Upper lobe of left lung (tissue), 6 donors: ENCODE data around the gene ADCY9. TPM values are rescaled to one million over a fixed set of nuclear protein-coding genes. Genes with fewer than 3 reads are reported as not detected.
A peak's percentile ranks its signal among the peaks of the same experiment; 100 is the strongest.

Source experiments
- ATAC-seq, 2 donors: fragments of 200-7000 bp; cut with Tn5 transposase; one replicate each; pipeline ENCODE4 v1.9.1; 2022; ENCODE audit warnings: mild to moderate bottlenecking in 2 of 2, moderate library complexity in 2 of 2; ENCODE audit not compliant: low FRiP score in 2 of 2
- DNase-seq, 2 donors: peaks; one replicate each; pipeline ENCODE4 v3.0.0-alpha.2; 2019 to 2020
- H3K27ac ChIP-seq, 4 donors: fragments of 200-600 bp; sonication (generic); one replicate each; pipeline ENCODE4 v1.5.1; 2016 to 2019
- H3K27me3 ChIP-seq, 4 donors: fragments of 200-600 bp; sonication (generic); one replicate each; pipeline ENCODE4 v1.5.1; 2017 to 2019
- H3K36me3 ChIP-seq, 4 donors: fragments of 200-600 bp; sonication (generic); one replicate each; pipeline ENCODE4 v1.5.1; 2016 to 2019
- H3K4me1 ChIP-seq, 4 donors: fragments of 200-600 bp; sonication (generic); one replicate each; pipeline ENCODE4 v1.5.1; 2018 to 2019
- H3K4me3 ChIP-seq, 4 donors: fragments of 200-600 bp; sonication (generic); one replicate each; pipeline ENCODE4 v1.5.1; 2017 to 2019; ENCODE audit warnings: mild to moderate bottlenecking in 2 of 4, moderate library complexity in 1 of 4
- H3K9me3 ChIP-seq, 4 donors: fragments of 200-600 bp; sonication (generic); one replicate each; pipeline ENCODE4 v1.5.1; 2018 to 2019
- CTCF ChIP-seq, 6 experiments: fragments of 450-650 bp in 4 of 6; fragments of 200-600 bp in 2 of 6; sonication (generic) in 2 of 6; IDR thresholded peaks; one replicate each; pipeline ENCODE4 v1.5.1; 2016 to 2019; ENCODE audit warnings: antibody characterized with exemption in 6 of 6
- EP300 ChIP-seq, 4 donors: sonication (generic); formaldehyde crosslinking; IDR thresholded peaks; one replicate each; pipeline ENCODE4 v1.5.1; 2017; ENCODE audit warnings: antibody characterized with exemption in 4 of 4, control low read depth in 2 of 4
- POLR2A ChIP-seq, 4 donors: fragments of 450-650 bp; IDR thresholded peaks; one replicate each; pipeline ENCODE4 v1.5.1; 2016 to 2017; ENCODE audit warnings: antibody characterized with exemption in 4 of 4, mild to moderate bottlenecking in 2 of 4
- POLR2AphosphoS5 ChIP-seq, 2 donors: sonication (generic); formaldehyde crosslinking; IDR thresholded peaks; one replicate each; pipeline ENCODE4 v1.5.1; 2017; ENCODE audit warnings: antibody characterized with exemption in 2 of 2
- WGBS, 2 donors: methylation state at CpG; one replicate each; pipeline ENCODE4 v1.1.5; 2017 to 2018; 5-methylcytosine and 5-hydroxymethylcytosine counted together
- total RNA-seq, 6 donors: library from RNA; depleted of rRNA in 4 of 6; stranded (reverse); fragments of >200 nt in 4 of 6; gene quantifications; one replicate each; pipeline versions ENCODE4 v1.1.0 to v1.2.1, GENCODE V29; 2016 to 2021
- donor health status: DM: no; HTN: no; CAD: no; lungs with moderate emphysema.
- donor health status: DM: no; HTN: yes; CAD: no; lungs with severe emphysema.

ADCY9 gene
- total RNA-seq, 6 donors from 2014 or later = 46.0 to 80.7 (median 68.4) TPM

- H3K9me3 ChIP-seq = no peaks in the 10 kb centered on the region
- TF ChIP-seq POLR2AphosphoS5 (IDR thresholded peaks at IDR 0.05) = no peak
- no peak for TF ChIP-seq CTCF (IDR thresholded peaks at IDR 0.05)
- no peak for TF ChIP-seq POLR2A (IDR thresholded peaks at IDR 0.05)
- no peak for TF ChIP-seq EP300 (IDR thresholded peaks at IDR 0.05)
- H3K4me1 ChIP-seq = peaks cover 21 to 34% (median 25%) of the 10 kb centered on the region in 4 donors
- ATAC-seq = no peak
- no peak overlapping the region for H3K4me3 ChIP-seq
- H3K27me3 ChIP-seq = no peaks in the 10 kb centered on the region
- H3K36me3 ChIP-seq = no peaks in the 10 kb centered on the region
- H3K27ac ChIP-seq = no peak overlapping the region
- DNase-seq = no peak
- 87 to 90% methylated on average over 4 of the region's 4 CpGs for WGBS, 2 donors
Observed at GRCh38 chr16:4106516-4106915, 9.7 kb downstream of the ADCY9 start.

- 90 to 94% methylated on average over 5 of the region's 5 CpGs for WGBS, 2 donors
- H3K27ac ChIP-seq = no peak overlapping the region
- peaks cover 14 to 28% (median 18%) of the 10 kb centered on the region in 4 donors for H3K4me1 ChIP-seq
- H3K9me3 ChIP-seq = no peaks in the 10 kb centered on the region
- H3K4me3 ChIP-seq = no peak overlapping the region
- H3K27me3 ChIP-seq = no peaks in the 10 kb centered on the region
- TF ChIP-seq POLR2AphosphoS5 (IDR thresholded peaks at IDR 0.05) = no peak
- TF ChIP-seq POLR2A (IDR thresholded peaks at IDR 0.05) = no peak
- no peak for TF ChIP-seq CTCF (IDR thresholded peaks at IDR 0.05)
- no peak for TF ChIP-seq EP300 (IDR thresholded peaks at IDR 0.05)
- ATAC-seq = no peak
- no peaks in the 10 kb centered on the region for H3K36me3 ChIP-seq
- no peak for DNase-seq
Observed at GRCh38 chr16:4105848-4106247, 10.4 kb downstream of the ADCY9 start.

- ATAC-seq (no peak), DNase-seq (no peak)
- Histone ChIP-seq H3K27ac (no peak overlapping the region), H3K36me3 (no peaks in the 10 kb centered on the region), H3K4me1 (peaks cover under 1 to 11% (median 2%) of the 10 kb centered on the region in 4 donors), H3K4me3 (no peak overlapping the region), H3K27me3 (no peaks in the 10 kb centered on the region), H3K9me3 (no peaks in the 10 kb centered on the region)
- TF ChIP-seq CTCF (IDR thresholded peaks at IDR 0.05) (no peak), POLR2AphosphoS5 (IDR thresholded peaks at IDR 0.05) (no peak), EP300 (IDR thresholded peaks at IDR 0.05) (no peak), POLR2A (IDR thresholded peaks at IDR 0.05) (no peak)
- 78 to 87% methylated on average over 15 of the region's 15 CpGs for WGBS, 2 donors
Observed at GRCh38 chr16:4103745-4104144, 12.5 kb downstream of the ADCY9 start.

- no peak for TF ChIP-seq POLR2AphosphoS5 (IDR thresholded peaks at IDR 0.05)
- TF ChIP-seq POLR2A (IDR thresholded peaks at IDR 0.05) = no peak
- ATAC-seq (peak in 1 of 2 donors; percentile 52), DNase-seq (no peak)
- 78 to 83% methylated on average over 18 to 20 of the region's 20 CpGs for WGBS, 2 donors
- Histone ChIP-seq H3K27ac (no peak overlapping the region), H3K36me3 (no peaks in the 10 kb centered on the region), H3K27me3 (no peaks in the 10 kb centered on the region), H3K4me1 (peaks cover 13 to 22% (median 16%) of the 10 kb centered on the region in 4 donors), H3K9me3 (no peaks in the 10 kb centered on the region), H3K4me3 (no peak overlapping the region)
Observed at GRCh38 chr16:4101421-4102219, 14.6 kb downstream of the ADCY9 start.

- peak overlapping the region in 3 of 4 donors; percentile 0 to 55 (median 27) for H3K27ac ChIP-seq
- ATAC-seq (no peak), DNase-seq (no peak)
Observed at GRCh38 chr16:4098501-4098900, 17.7 kb downstream of the ADCY9 start.

More at GRCh38 chr16:4098501-4098900, 17.7 kb downstream of the ADCY9 start:
- Histone ChIP-seq H3K4me1 (peaks cover 23 to 44% (median 27%) of the 10 kb centered on the region in 4 donors), H3K4me3 (no peak overlapping the region), H3K9me3 (no peaks in the 10 kb centered on the region), H3K27me3 (no peaks in the 10 kb centered on the region), H3K36me3 (no peaks in the 10 kb centered on the region)
- 60 to 73% methylated on average over 4 of the region's 4 CpGs for WGBS, 2 donors
- TF ChIP-seq EP300 (IDR thresholded peaks at IDR 0.05) (no peak), POLR2A (IDR thresholded peaks at IDR 0.05) (no peak), CTCF (IDR thresholded peaks at IDR 0.05) (no peak), POLR2AphosphoS5 (IDR thresholded peaks at IDR 0.05) (no peak)
